Neutrophil (primary cell): Measurements from ENCODE around the gene POC1A.
"Not testable (repeated sequence)": the region's sequence is repeated elsewhere in the genome, so short reads cannot be mapped to it uniquely, and the experiment has no call there.

Experiments used
- H3K27ac ChIP-seq: fragments of 200-600 bp; sonication (generic); 2 replicates; pipeline ENCODE4 v1.5.1; 2016; ENCODE audit warnings: mild to moderate bottlenecking, moderate library complexity
- H3K27me3 ChIP-seq: fragments of 200-600 bp; sonication (generic); 2 replicates; pipeline ENCODE4 v1.6.0; 2016; ENCODE audit warnings: mild to moderate bottlenecking
- H3K36me3 ChIP-seq: fragments of 200-600 bp; sonication (generic); 2 replicates; pipeline ENCODE4 v1.5.1; 2017
- H3K4me1 ChIP-seq, 2 experiments: fragments of 200-600 bp in 1 of 2; sonication (generic) in 1 of 2; 1 replicate in 1 of 2; 2 replicates in 1 of 2; pipeline versions ENCODE4 v1.5.1 to v1.6.1; 2013 to 2016; ENCODE audit warnings: low read depth in 1 of 2, low read length in 1 of 2, mild to moderate bottlenecking in 1 of 2, moderate library complexity in 1 of 2; ENCODE audit not compliant: control insufficient read depth in 1 of 2, insufficient read depth in 1 of 2
- H3K4me3 ChIP-seq, 2 experiments: fragments of 200-600 bp in 1 of 2; sonication (generic) in 1 of 2; 1 replicate in 1 of 2; 2 replicates in 1 of 2; pipeline ENCODE4 v1.5.1; 2013 to 2016; ENCODE audit warnings: low read depth in 1 of 2, low read length in 1 of 2, mild to moderate bottlenecking in 1 of 2, moderate library complexity in 1 of 2
- H3K9me3 ChIP-seq: fragments of 200-600 bp; sonication (generic); 2 replicates; pipeline ENCODE4 v1.5.1; 2016
- CTCF ChIP-seq: fragments of 200-600 bp; sonication (generic); IDR thresholded peaks from 2 replicates; pipeline ENCODE4 v1.5.1; 2016; ENCODE audit warnings: antibody characterized with exemption

Gene POC1A

DNA sequence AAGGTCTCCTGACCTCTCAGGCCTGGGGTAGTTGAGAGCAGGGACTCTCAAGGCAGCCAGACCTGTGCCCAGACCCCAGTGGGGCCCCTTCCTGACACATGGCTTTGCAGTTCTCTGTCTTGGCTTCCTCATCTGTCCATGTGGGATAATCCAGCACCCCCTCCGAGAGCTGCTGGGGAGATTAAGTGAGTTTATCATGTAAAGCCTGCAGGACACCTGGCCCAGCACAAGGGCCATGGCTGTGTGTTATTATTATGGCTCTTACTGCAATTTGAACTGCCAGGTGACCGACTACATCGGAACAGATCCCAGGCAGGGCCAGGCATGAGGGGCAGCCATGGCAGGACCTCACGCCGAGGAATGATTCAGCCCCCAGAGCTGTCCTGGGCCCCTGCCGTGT lies 110.5 kb downstream of the POC1A start:
- Histone ChIP-seq H3K4me1 (no peaks in the 10 kb centered on the region), H3K4me3 (no peak overlapping the region), H3K9me3 (no peaks in the 10 kb centered on the region), H3K27ac (no peak overlapping the region), H3K27me3 (no peaks in the 10 kb centered on the region), H3K36me3 (no peaks in the 10 kb centered on the region)
- no peak for TF ChIP-seq CTCF

DNA sequence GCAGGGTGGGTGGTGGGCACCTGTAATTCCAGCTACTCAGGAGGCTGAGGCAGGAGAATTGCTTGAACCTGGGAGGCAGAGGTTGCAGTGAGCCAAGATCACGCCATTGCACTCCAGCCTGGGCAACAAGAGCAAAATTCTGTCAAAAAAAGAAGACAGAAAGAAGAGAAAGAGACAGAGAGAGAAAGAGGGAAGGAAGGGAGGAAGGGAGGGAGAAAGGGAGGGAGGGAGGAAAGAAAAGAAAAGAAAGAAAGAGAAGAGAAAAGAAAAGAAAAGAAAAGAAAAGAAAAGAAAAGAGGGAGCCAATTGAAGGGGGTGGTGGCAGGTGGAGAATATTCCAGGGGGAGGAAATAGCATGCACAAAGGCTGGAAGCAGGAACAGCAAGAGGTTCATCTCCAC lies 111.2 kb downstream of the POC1A start:
- H3K9me3 ChIP-seq, H3K36me3 ChIP-seq, H3K27me3 ChIP-seq, H3K27ac ChIP-seq, H3K4me3 ChIP-seq, H3K4me1 ChIP-seq: not testable (repeated sequence)

GRCh38 chr3:52041118-52041731 lies 113.0 kb downstream of the POC1A start:
- no peaks in the 10 kb centered on the region for H3K9me3 ChIP-seq
- H3K36me3 ChIP-seq: no peaks in the 10 kb centered on the region
- no peak overlapping the region for H3K4me3 ChIP-seq
- no peaks in the 10 kb centered on the region for H3K27me3 ChIP-seq
- no peak for TF ChIP-seq CTCF
- H3K27ac ChIP-seq: no peak overlapping the region
- H3K4me1 ChIP-seq: no peaks in the 10 kb centered on the region

GRCh38 chr3:52040600-52040999 lies 113.6 kb downstream of the POC1A start:
- no peak overlapping the region for H3K27ac ChIP-seq
- no peaks in the 10 kb centered on the region for H3K9me3 ChIP-seq
- no peak for TF ChIP-seq CTCF
- no peaks in the 10 kb centered on the region for H3K36me3 ChIP-seq
- no peaks in the 10 kb centered on the region for H3K4me1 ChIP-seq
- no peaks in the 10 kb centered on the region for H3K27me3 ChIP-seq
- no peak overlapping the region for H3K4me3 ChIP-seq

GRCh38 chr3:52039846-52040245 lies 114.4 kb downstream of the POC1A start:
- H3K36me3 ChIP-seq: no peaks in the 10 kb centered on the region
- H3K4me3 ChIP-seq: no peak overlapping the region
- H3K9me3 ChIP-seq: no peaks in the 10 kb centered on the region
- H3K27me3 ChIP-seq: no peaks in the 10 kb centered on the region
- no peak overlapping the region for H3K27ac ChIP-seq
- TF ChIP-seq CTCF: no peak
- H3K4me1 ChIP-seq: no peaks in the 10 kb centered on the region

DNA sequence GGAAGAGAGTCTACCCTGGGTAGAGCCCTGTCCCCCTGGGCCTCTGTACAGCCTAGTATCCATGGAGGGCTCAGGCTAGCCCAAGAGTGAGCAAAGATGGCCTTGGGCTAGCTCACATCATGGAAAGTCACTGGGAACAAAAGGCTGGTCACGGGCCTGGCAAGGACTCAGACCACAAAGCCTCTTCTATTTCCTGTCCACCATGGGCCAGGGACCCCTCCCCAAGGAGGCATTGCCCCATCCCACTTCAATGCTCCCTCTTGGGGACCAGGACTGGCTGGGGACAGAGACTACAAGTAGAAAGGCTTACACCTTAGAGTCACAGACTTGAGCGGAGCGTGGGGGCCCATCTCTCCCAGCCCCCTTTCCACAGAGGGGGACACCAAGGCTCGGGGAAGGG lies 114.8 kb downstream of the POC1A start:
- H3K36me3 ChIP-seq: no peaks in the 10 kb centered on the region
- no peaks in the 10 kb centered on the region for H3K4me1 ChIP-seq
- TF ChIP-seq CTCF: no peak
- H3K27ac ChIP-seq: no peak overlapping the region
- H3K9me3 ChIP-seq: no peaks in the 10 kb centered on the region
- H3K27me3 ChIP-seq: no peaks in the 10 kb centered on the region
- no peak overlapping the region for H3K4me3 ChIP-seq
